NT2/D1 (cell line): ENCODE data around the gene PLEKHA6.
"Not testable (repeated sequence)": the region's sequence is repeated elsewhere in the genome, so short reads cannot be mapped to it uniquely, and the experiment has no call there.

Experiments used
- DNase-seq: peaks from one replicate; pipeline ENCODE4 v3.0.0-alpha.2; 2011; ENCODE audit warnings: low read depth, low spot score
- H3K27me3 ChIP-seq: 2 replicates; pipeline ENCODE4 v1.6.0; 2011; ENCODE audit warnings: mild to moderate bottlenecking; ENCODE audit not compliant: insufficient read length, insufficient read depth
- H3K36me3 ChIP-seq: 2 replicates; pipeline ENCODE4 v1.6.1; 2011; ENCODE audit warnings: mild to moderate bottlenecking, low read length, mixed read lengths; ENCODE audit not compliant: insufficient read depth, insufficient read length
- H3K4me1 ChIP-seq: 2 replicates; pipeline ENCODE4 v1.5.1; 2011; ENCODE audit not compliant: insufficient read depth, insufficient read length
- H3K4me3 ChIP-seq: 2 replicates; pipeline ENCODE4 v1.5.1; 2011; ENCODE audit warnings: low read depth; ENCODE audit not compliant: insufficient read length
- H3K9ac ChIP-seq: 2 replicates; pipeline ENCODE4 v1.6.0; 2011; ENCODE audit warnings: low read depth; ENCODE audit not compliant: insufficient read length
- H3K9me3 ChIP-seq: 2 replicates; pipeline ENCODE4 v1.5.1; 2011; ENCODE audit warnings: mild to moderate bottlenecking, low read length; ENCODE audit not compliant: insufficient read depth
- SUZ12 ChIP-seq: IDR thresholded peaks from 2 replicates; pipeline ENCODE4 v1.6.1; 2011; ENCODE audit not compliant: insufficient read length, insufficient read depth; ENCODE audit errors: extremely low read depth
- YY1 ChIP-seq: IDR thresholded peaks from 2 replicates; pipeline ENCODE4 v1.6.1; 2011; ENCODE audit not compliant: insufficient read length, insufficient read depth
- ZNF274 ChIP-seq: IDR thresholded peaks from 2 replicates; pipeline ENCODE4 v1.6.1; 2011; ENCODE audit warnings: mild to moderate bottlenecking, low read depth, low read length

Gene PLEKHA6

GRCh38 chr1:204319027-204319426, 40.7 kb downstream of the PLEKHA6 start:
- DNase-seq = no peak
- H3K27me3 ChIP-seq = no peaks in the 10 kb centered on the region
- no peaks in the 10 kb centered on the region for H3K36me3 ChIP-seq
- TF ChIP-seq ZNF274 = no peak
- TF ChIP-seq SUZ12 = no peak
- TF ChIP-seq YY1 = no peak
- no peak overlapping the region for H3K4me3 ChIP-seq
- H3K4me1 ChIP-seq = peaks cover 7% of the 10 kb centered on the region
- H3K9me3 ChIP-seq = peaks cover 10% of the 10 kb centered on the region; the same call in 1 of the 2 replicates
- no peak overlapping the region for H3K9ac ChIP-seq

GRCh38 chr1:204318324-204318723, 41.4 kb downstream of the PLEKHA6 start:
- TF ChIP-seq ZNF274 = no peak
- TF ChIP-seq YY1 = no peak
- no peak for TF ChIP-seq SUZ12
- Histone ChIP-seq H3K36me3 (no peaks in the 10 kb centered on the region), H3K9ac (no peak overlapping the region), H3K4me1 (peaks cover 13% of the 10 kb centered on the region), H3K4me3 (no peak overlapping the region), H3K9me3 (peaks cover 10% of the 10 kb centered on the region; the same call in 1 of the 2 replicates), H3K27me3 (no peaks in the 10 kb centered on the region)
- DNase-seq = no peak

- H3K27me3 ChIP-seq = no peaks in the 10 kb centered on the region
- no peak overlapping the region for H3K4me3 ChIP-seq
- no peak for DNase-seq
- no peaks in the 10 kb centered on the region for H3K36me3 ChIP-seq
- no peak for TF ChIP-seq SUZ12
- TF ChIP-seq ZNF274 = no peak
- TF ChIP-seq YY1 = no peak
- H3K9ac ChIP-seq = no peak overlapping the region
- peaks cover 13% of the 10 kb centered on the region for H3K4me1 ChIP-seq
- peaks cover 10% of the 10 kb centered on the region; the same call in 1 of the 2 replicates for H3K9me3 ChIP-seq
These were observed 42.6 kb downstream of the PLEKHA6 start for GRCh38 chr1:204317170-204317569.

GRCh38 chr1:204316164-204316563, 43.6 kb downstream of the PLEKHA6 start:
- H3K9me3 ChIP-seq = peaks cover 10% of the 10 kb centered on the region; the same call in 1 of the 2 replicates
- no peak for TF ChIP-seq YY1
- no peak for TF ChIP-seq ZNF274
- TF ChIP-seq SUZ12 = no peak
- DNase-seq = no peak
- H3K9ac ChIP-seq = no peak overlapping the region
- no peak overlapping the region for H3K4me3 ChIP-seq
- no peaks in the 10 kb centered on the region for H3K36me3 ChIP-seq
- H3K27me3 ChIP-seq = no peaks in the 10 kb centered on the region
- H3K4me1 ChIP-seq = peaks cover 10% of the 10 kb centered on the region

- TF ChIP-seq ZNF274 (no peak), SUZ12 (no peak), YY1 (no peak)
- Histone ChIP-seq H3K27me3 (no peaks in the 10 kb centered on the region), H3K4me3 (no peak overlapping the region), H3K36me3 (no peaks in the 10 kb centered on the region), H3K4me1 (peaks cover 9% of the 10 kb centered on the region), H3K9ac (no peak overlapping the region), H3K9me3 (peaks cover 8% of the 10 kb centered on the region; the same call in 1 of the 2 replicates)
- DNase-seq = no peak
These were observed 44.7 kb downstream of the PLEKHA6 start for GRCh38 chr1:204314893-204315658.

- H3K4me1 ChIP-seq = peaks cover 9% of the 10 kb centered on the region
- no peak for DNase-seq
These were observed 45.4 kb downstream of the PLEKHA6 start for GRCh38 chr1:204314171-204314892.

GRCh38 chr1:204313675-204314074, 46.1 kb downstream of the PLEKHA6 start:
- Histone ChIP-seq H3K36me3 (no peaks in the 10 kb centered on the region), H3K27me3 (no peaks in the 10 kb centered on the region), H3K4me3 (no peak overlapping the region), H3K9me3 (no peaks in the 10 kb centered on the region), H3K9ac (no peak overlapping the region), H3K4me1 (peaks cover 13% of the 10 kb centered on the region)
- TF ChIP-seq SUZ12 (no peak), YY1 (no peak), ZNF274 (no peak)
- no peak for DNase-seq

More at GRCh38 chr1:204314171-204314892, 45.4 kb downstream of the PLEKHA6 start:
- no peaks in the 10 kb centered on the region for H3K36me3 ChIP-seq
- TF ChIP-seq YY1 (no peak), SUZ12 (no peak), ZNF274 (no peak)
- H3K27me3 ChIP-seq = no peaks in the 10 kb centered on the region
- H3K9ac ChIP-seq = no peak overlapping the region
- H3K9me3 ChIP-seq = 0 out of 2 replicates have a peak, but pooled peaks cover under 1% of the 10 kb centered on the region
- H3K4me3 ChIP-seq = no peak overlapping the region

GRCh38 chr1:204310970-204311369, 48.8 kb downstream of the PLEKHA6 start:
- H3K27me3 ChIP-seq, H3K9ac ChIP-seq, H3K36me3 ChIP-seq, DNase-seq, H3K9me3 ChIP-seq, H3K4me3 ChIP-seq: not testable (repeated sequence)
- peaks cover 23% of the 10 kb centered on the region for H3K4me1 ChIP-seq
